Activated CD4-positive, alpha-beta T cell treated with anti-CD3 and anti-CD28 coated beads, Interleukin-2, amount 10 ng/mL, durations not matched to agents 24 days and 14 days (primary cell): ENCODE measurements around the gene PDGFD. TPM values are rescaled to one million over a fixed set of nuclear protein-coding genes. Genes with fewer than 3 reads are reported as not detected.

ENCODE experiments used
- DNase-seq: peaks from one replicate; pipeline ENCODE4 v3.0.0; 2022
- H3K27ac Mint-ChIP-seq: one replicate; pipeline ENCODE4 v1.8.0; 2022; ENCODE audit warnings: mild to moderate bottlenecking, mixed read lengths
- H3K27me3 Mint-ChIP-seq: one replicate; pipeline ENCODE4 v1.8.0; 2022; ENCODE audit warnings: mixed read lengths
- H3K36me3 Mint-ChIP-seq: one replicate; pipeline ENCODE4 v1.8.0; 2022; ENCODE audit warnings: low read depth, mild to moderate bottlenecking, mixed read lengths
- H3K4me1 Mint-ChIP-seq: one replicate; pipeline ENCODE4 v1.8.0; 2021; ENCODE audit warnings: mixed read lengths
- H3K4me3 Mint-ChIP-seq: one replicate; pipeline ENCODE4 v1.8.0; 2022; ENCODE audit warnings: mild to moderate bottlenecking, moderate library complexity, mixed read lengths
- H3K9me3 Mint-ChIP-seq: one replicate; pipeline ENCODE4 v1.8.0; 2021; ENCODE audit warnings: mixed read lengths
- intact Hi-C: fragments of 100-400 bp; cut with micrococcal nuclease; formaldehyde crosslinking; loops from one replicate; pipeline ENCODE4 v1.15.1; 2023
- total RNA-seq: library from RNA; stranded (reverse); gene quantifications from 2 replicates; pipeline ENCODE4 v1.2.3, GENCODE V29; 2022

The PDGFD gene
- total RNA-seq, 1 donor from 2014 or later = not detected

DNA sequence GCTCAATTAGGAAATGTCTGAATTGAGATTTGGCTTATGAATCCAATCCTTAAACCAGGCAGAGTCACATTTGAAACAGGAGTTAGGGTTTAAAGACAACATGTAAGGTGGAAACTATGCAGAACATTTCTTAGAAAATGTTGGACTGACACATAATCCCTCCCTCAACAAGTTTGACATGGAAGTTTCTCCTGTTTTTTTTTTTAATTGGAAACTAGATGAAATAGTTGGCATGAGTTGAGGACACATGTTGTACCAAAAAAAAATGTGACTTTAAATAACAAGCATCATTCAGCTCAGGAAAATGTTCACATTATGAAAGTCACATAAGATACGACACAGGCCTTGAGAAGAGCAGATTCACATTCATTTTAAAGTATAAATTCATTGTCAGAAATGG, 282.4 kb downstream of the PDGFD start:
- Mint-ChIP-seq H3K4me1 (no peaks in the 10 kb centered on the region), H3K9me3 (no peaks in the 10 kb centered on the region), H3K27me3 (no peaks in the 10 kb centered on the region), H3K4me3 (no peak overlapping the region), H3K36me3 (no peaks in the 10 kb centered on the region), H3K27ac (no peak overlapping the region)
- intact Hi-C loops = no loop called here
- no peak for DNase-seq

DNA sequence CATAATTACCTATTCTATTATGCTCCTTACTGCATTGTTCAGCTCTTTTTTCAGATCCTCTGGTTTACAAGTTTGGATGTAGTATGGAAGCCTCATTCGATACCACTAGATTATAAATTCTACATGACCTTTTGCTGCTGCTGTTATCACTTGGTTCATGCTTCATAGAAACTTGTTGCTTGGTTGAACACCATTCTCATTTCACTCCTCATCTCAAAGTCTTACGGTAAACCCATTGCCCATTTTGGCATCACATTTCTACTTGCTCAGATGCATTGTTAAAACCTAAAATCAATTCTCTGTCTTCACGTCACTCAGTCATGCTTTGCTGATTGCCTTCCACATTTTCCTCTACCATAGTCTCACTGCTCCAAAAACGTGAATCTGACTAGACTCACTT, 283.0 kb downstream of the PDGFD start:
- H3K36me3 Mint-ChIP-seq = no peaks in the 10 kb centered on the region
- no peaks in the 10 kb centered on the region for H3K4me1 Mint-ChIP-seq
- intact Hi-C loops = no loop called here
- no peaks in the 10 kb centered on the region for H3K9me3 Mint-ChIP-seq
- H3K4me3 Mint-ChIP-seq = no peak overlapping the region
- no peaks in the 10 kb centered on the region for H3K27me3 Mint-ChIP-seq
- H3K27ac Mint-ChIP-seq = no peak overlapping the region
- DNase-seq = no peak

- Mint-ChIP-seq H3K4me3 (no peak overlapping the region), H3K9me3 (no peaks in the 10 kb centered on the region), H3K27ac (no peak overlapping the region), H3K27me3 (no peaks in the 10 kb centered on the region), H3K36me3 (no peaks in the 10 kb centered on the region), H3K4me1 (no peaks in the 10 kb centered on the region)
- DNase-seq = no peak
- intact Hi-C loops = no loop called here
These were observed 285.3 kb downstream of the PDGFD start for GRCh38 chr11:103878646-103879045.

- no peaks in the 10 kb centered on the region for H3K9me3 Mint-ChIP-seq
- DNase-seq = no peak
- no peaks in the 10 kb centered on the region for H3K27me3 Mint-ChIP-seq
- H3K4me1 Mint-ChIP-seq = no peaks in the 10 kb centered on the region
- no peaks in the 10 kb centered on the region for H3K36me3 Mint-ChIP-seq
- no peak overlapping the region for H3K27ac Mint-ChIP-seq
- intact Hi-C loops = no loop called here
- H3K4me3 Mint-ChIP-seq = no peak overlapping the region
These were observed 286.7 kb downstream of the PDGFD start for GRCh38 chr11:103877221-103877620.

GRCh38 chr11:103875855-103876510, 288.0 kb downstream of the PDGFD start:
- H3K27ac Mint-ChIP-seq = no peak overlapping the region
- H3K9me3 Mint-ChIP-seq = no peaks in the 10 kb centered on the region

GRCh38 chr11:103872748-103873147, 291.2 kb downstream of the PDGFD start:
- no peak overlapping the region for H3K4me3 Mint-ChIP-seq
- no peaks in the 10 kb centered on the region for H3K36me3 Mint-ChIP-seq
- no peaks in the 10 kb centered on the region for H3K4me1 Mint-ChIP-seq
- H3K27ac Mint-ChIP-seq = no peak overlapping the region
- H3K27me3 Mint-ChIP-seq = no peaks in the 10 kb centered on the region
- DNase-seq = no peak
- no peaks in the 10 kb centered on the region for H3K9me3 Mint-ChIP-seq
- intact Hi-C loops = no loop called here

More at GRCh38 chr11:103875855-103876510, 288.0 kb downstream of the PDGFD start:
- DNase-seq = no peak
- Mint-ChIP-seq H3K4me3 (no peak overlapping the region), H3K4me1 (no peaks in the 10 kb centered on the region), H3K36me3 (no peaks in the 10 kb centered on the region), H3K27me3 (no peaks in the 10 kb centered on the region)
- intact Hi-C loops = no loop called here

DNA sequence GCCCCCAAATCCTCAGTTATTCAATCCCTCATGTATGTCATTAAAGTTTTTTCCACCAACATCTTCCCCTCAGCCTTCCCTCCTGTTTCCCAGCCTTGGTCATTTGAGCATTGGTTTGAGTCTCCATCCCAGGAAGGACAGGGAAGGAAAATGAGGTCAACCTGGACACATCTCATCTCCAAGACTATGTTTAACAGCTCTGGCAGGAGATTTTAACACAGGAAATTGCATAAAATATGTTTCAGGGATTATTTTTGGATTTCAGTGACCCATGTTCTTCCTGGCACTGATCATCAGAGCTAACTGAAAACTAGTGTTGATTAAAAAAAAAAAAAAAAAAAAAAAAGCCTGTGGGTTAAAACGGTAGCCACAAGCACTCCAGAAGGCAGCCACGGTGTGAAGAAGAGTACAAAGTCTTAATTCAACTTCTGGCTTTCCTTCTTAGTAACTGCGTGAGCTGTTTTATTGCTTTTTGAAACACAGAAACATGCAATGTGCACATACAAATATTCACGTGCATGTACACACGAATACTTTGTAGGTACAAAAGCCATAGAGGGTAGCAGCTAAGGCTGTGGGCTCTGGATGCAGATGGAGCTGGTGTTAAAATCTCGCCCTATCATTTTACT, 291.9 kb downstream of the PDGFD start:
- Mint-ChIP-seq H3K4me1 (no peaks in the 10 kb centered on the region), H3K27me3 (no peaks in the 10 kb centered on the region), H3K4me3 (no peak overlapping the region), H3K27ac (no peak overlapping the region), H3K36me3 (no peaks in the 10 kb centered on the region), H3K9me3 (no peaks in the 10 kb centered on the region)
- no peak for DNase-seq
- intact Hi-C loops = no loop called here

DNA sequence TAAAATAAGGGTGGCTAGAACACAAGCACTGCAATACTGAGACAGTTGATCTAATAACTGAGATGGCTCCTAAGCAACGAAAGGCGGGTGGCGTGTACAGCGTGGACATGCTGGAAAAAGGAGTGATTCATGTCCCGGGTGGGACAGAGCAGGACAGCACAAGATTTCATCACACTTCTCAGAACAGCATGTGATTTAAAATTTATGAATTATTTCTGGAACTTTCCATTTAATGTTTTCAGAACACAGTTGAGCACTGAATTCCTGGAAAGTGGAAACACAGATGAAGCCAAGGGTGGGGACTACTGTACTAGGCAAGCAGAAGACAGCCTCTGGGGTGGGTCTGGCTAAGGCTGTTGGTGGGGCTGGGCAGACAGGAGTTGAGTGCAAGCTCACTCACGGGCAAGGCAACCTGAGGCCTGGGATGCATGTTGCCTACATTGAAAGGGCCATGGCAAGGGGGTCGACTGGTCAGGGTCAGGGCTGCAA, 293.1 kb downstream of the PDGFD start:
- Mint-ChIP-seq H3K27ac (no peak overlapping the region), H3K36me3 (no peaks in the 10 kb centered on the region), H3K9me3 (no peaks in the 10 kb centered on the region), H3K27me3 (no peaks in the 10 kb centered on the region), H3K4me3 (no peak overlapping the region), H3K4me1 (no peaks in the 10 kb centered on the region)
- no peak for DNase-seq
- intact Hi-C loops = no loop called here

DNA sequence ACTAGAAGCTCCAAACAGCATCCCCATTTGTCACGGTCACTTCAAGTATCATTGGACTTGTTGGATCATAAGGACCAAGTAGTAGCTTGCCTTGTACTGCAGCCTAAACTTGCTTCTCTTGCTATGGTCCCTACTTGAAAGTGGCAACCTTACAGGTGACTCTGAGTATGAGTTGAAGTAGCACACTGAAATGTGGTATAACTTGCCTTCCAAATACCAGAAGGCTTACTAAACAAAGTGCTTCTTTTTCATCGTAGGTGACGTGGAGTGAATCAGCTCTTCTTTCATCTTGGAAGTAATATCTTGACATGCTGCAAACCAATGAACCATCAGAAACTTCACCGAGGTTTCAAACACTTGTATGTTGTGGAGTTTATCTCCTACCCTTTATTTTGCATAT, 296.5 kb downstream of the PDGFD start:
- no peaks in the 10 kb centered on the region for H3K9me3 Mint-ChIP-seq
- no peak overlapping the region for H3K4me3 Mint-ChIP-seq
- H3K4me1 Mint-ChIP-seq = no peaks in the 10 kb centered on the region
- H3K36me3 Mint-ChIP-seq = no peaks in the 10 kb centered on the region
- no peaks in the 10 kb centered on the region for H3K27me3 Mint-ChIP-seq
- intact Hi-C loops = no loop called here
- no peak overlapping the region for H3K27ac Mint-ChIP-seq
- no peak for DNase-seq

- H3K4me3 Mint-ChIP-seq = no peak overlapping the region
- H3K9me3 Mint-ChIP-seq = no peaks in the 10 kb centered on the region
- DNase-seq = no peak
- intact Hi-C loops = no loop called here
- no peaks in the 10 kb centered on the region for H3K4me1 Mint-ChIP-seq
- H3K27ac Mint-ChIP-seq = no peak overlapping the region
- no peaks in the 10 kb centered on the region for H3K36me3 Mint-ChIP-seq
- H3K27me3 Mint-ChIP-seq = no peaks in the 10 kb centered on the region
These were observed 300.4 kb downstream of the PDGFD start for GRCh38 chr11:103863497-103863896.

- no peak for DNase-seq
- intact Hi-C loops = no loop called here
These were observed 301.2 kb downstream of the PDGFD start for GRCh38 chr11:103862802-103863174.

GRCh38 chr11:103862094-103862801, 301.7 kb downstream of the PDGFD start:
- Mint-ChIP-seq H3K4me1 (no peaks in the 10 kb centered on the region), H3K4me3 (no peak overlapping the region), H3K27me3 (no peaks in the 10 kb centered on the region), H3K9me3 (no peaks in the 10 kb centered on the region), H3K36me3 (no peaks in the 10 kb centered on the region), H3K27ac (no peak overlapping the region)
- intact Hi-C loops = no loop called here
- no peak for DNase-seq

More at GRCh38 chr11:103862802-103863174, 301.2 kb downstream of the PDGFD start:
- Mint-ChIP-seq H3K36me3 (no peaks in the 10 kb centered on the region), H3K4me1 (no peaks in the 10 kb centered on the region), H3K27me3 (no peaks in the 10 kb centered on the region), H3K9me3 (no peaks in the 10 kb centered on the region), H3K4me3 (no peak overlapping the region), H3K27ac (no peak overlapping the region)
